ENCODE measurements around the gene TXNDC16. TPM values are rescaled to one million over a fixed set of nuclear protein-coding genes. Genes with fewer than 3 reads are reported as not detected.

Gene TXNDC16
- total and polyA plus RNA-seq, 8 donors = 6.2 to 22.0 (median 15.2) TPM

DNA sequence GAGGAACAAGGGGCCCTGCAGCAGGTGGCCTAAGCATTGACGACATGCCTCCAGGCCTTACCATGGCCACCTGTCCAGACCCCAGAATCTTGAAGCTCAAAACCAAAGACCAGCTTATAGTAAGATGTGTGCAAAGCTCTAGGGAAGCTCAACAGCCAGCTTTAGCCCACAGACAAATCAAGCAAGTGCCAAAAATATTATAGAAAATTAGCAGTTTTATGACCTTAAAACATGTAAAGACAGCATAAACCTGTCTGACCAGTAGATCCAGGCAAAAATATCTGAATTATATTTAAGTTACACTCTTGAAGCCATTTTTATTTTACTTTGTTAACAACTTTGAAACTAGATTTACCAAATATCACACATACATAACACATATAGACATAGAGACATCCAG lies 90.6 kb downstream of the TXNDC16 start:
- Histone ChIP-seq H3K36me3 (no peaks in the 10 kb centered on the region), H3K27me3 (no peaks in the 10 kb centered on the region), H3K4me1 (peaks cover 0 to 6% of the 10 kb centered on the region in 2 donors), H3K9me3 (peaks cover 0 to 7% of the 10 kb centered on the region in 2 donors), H3K4me3 (no peak overlapping the region), H3K27ac (no peak overlapping the region)
- DNase-seq = no peak
- intact Hi-C loops (cut with DNase I) = no loop called here
- TF ChIP-seq, protein P1, sequence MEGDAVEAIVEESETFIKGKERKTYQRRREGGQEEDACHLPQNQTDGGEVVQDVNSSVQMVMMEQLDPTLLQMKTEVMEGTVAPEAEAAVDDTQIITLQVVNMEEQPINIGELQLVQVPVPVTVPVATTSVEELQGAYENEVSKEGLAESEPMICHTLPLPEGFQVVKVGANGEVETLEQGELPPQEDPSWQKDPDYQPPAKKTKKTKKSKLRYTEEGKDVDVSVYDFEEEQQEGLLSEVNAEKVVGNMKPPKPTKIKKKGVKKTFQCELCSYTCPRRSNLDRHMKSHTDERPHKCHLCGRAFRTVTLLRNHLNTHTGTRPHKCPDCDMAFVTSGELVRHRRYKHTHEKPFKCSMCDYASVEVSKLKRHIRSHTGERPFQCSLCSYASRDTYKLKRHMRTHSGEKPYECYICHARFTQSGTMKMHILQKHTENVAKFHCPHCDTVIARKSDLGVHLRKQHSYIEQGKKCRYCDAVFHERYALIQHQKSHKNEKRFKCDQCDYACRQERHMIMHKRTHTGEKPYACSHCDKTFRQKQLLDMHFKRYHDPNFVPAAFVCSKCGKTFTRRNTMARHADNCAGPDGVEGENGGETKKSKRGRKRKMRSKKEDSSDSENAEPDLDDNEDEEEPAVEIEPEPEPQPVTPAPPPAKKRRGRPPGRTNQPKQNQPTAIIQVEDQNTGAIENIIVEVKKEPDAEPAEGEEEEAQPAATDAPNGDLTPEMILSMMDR (IDR thresholded peaks at IDR 0.05) = no peak
- ATAC-seq = no peak

DNA sequence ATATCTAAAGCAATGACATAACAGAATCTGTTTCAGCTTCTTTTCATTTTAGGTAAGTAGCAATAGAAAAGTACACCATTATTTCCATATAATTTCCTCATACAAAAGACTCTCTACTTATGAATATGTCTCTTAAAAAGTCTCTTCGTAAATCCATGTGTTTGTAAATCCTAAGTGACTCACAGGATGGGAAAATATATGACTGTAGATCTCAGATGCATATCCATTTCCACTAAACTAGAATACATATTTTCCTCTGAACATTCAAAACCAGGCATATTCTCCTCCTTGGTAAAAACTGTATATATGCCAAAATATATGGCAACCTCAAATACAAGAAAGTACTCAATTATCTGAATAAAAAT lies 93.6 kb downstream of the TXNDC16 start:
- H3K4me1 ChIP-seq = peaks cover 4 to 6% of the 10 kb centered on the region in 2 donors
- H3K9me3 ChIP-seq = peaks cover 0 to 7% of the 10 kb centered on the region in 2 donors
- H3K4me3 ChIP-seq = no peak overlapping the region
- peak overlapping the region; percentile 63 for H3K27ac ChIP-seq
- intact Hi-C loops (cut with DNase I) = no loop called here
- ATAC-seq = no peak
- TF ChIP-seq, protein P1 (IDR thresholded peaks at IDR 0.05) = no peak
- no peaks in the 10 kb centered on the region for H3K27me3 ChIP-seq
- DNase-seq = no peak
- H3K36me3 ChIP-seq = no peaks in the 10 kb centered on the region

DNA sequence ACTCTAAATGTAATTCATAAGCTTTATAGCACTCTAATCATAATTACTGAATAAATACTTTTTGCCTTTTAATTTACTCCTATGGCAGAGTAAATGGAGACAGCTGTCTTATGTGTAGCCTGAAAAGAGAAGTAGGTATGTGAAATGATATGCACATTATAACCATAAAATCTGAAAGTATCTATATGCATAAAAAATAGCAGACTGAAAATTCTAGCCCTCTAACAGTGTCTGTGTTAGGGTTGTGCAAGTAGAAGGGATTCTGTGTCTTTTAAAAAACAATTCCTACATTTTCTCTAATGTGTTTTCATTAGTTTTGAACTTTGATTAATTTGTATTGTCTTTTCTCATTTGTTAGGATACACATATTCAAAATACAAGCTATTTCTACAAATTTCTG lies 94.9 kb downstream of the TXNDC16 start:
- DNase-seq (no peak), ATAC-seq (no peak)
- intact Hi-C loops (cut with DNase I) = no loop called here
- Histone ChIP-seq H3K9me3 (peaks cover 0 to 7% of the 10 kb centered on the region in 2 donors), H3K4me3 (no peak overlapping the region), H3K4me1 (peaks cover 4 to 6% of the 10 kb centered on the region in 2 donors), H3K27ac (peak overlapping the region; percentile 63), H3K36me3 (no peaks in the 10 kb centered on the region), H3K27me3 (no peaks in the 10 kb centered on the region)
- TF ChIP-seq, protein P1 (IDR thresholded peaks at IDR 0.05) = no peak

DNA sequence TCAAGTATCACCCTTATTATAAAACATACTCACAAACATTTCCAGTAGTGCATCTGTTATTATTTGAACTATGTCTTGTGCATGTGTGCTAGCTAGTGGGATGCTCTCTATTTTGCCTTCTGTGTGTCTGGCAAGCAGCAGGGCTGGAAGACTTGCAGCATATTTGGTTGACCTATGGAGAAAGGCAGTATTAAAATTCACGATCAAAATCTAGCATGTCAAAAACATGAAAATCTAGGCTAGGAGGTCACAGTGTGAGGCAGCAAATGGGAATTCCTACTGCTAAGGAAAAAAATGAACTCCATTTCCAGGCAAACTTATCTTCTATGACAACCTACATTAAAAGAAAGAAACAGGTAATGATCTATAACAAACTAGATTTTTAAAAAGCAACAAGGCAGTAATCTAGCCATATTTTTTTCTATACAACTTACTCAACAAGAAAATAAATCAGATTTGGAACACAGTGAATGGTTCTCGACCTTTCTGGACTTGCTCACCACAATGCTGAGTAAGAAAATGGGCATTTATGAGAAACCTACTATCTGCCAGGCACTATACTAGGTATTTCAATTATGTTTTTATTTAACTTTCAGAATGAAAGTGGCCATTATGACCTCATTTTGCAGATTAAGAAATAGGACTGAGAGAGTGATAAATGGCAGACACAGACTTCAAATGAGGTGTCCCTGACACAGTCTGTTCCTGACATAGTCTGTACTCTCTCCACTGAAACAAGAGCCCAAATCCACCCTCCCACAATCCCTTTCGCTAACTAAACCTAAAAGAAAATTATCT lies 96.8 kb downstream of the TXNDC16 start:
- Histone ChIP-seq H3K4me3 (no peak overlapping the region), H3K9me3 (no peaks in the 10 kb centered on the region), H3K27me3 (no peaks in the 10 kb centered on the region), H3K27ac (peak overlapping the region in 1 of 2 donors; percentile 7), H3K36me3 (no peaks in the 10 kb centered on the region), H3K4me1 (peaks cover 4 to 6% of the 10 kb centered on the region in 2 donors)
- intact Hi-C loops (cut with DNase I) = no loop called here
- DNase-seq (peak in 1 of 4 donors; percentile 7), ATAC-seq (no peak)
- TF ChIP-seq, protein P1 (IDR thresholded peaks at IDR 0.05) = no peak

DNA sequence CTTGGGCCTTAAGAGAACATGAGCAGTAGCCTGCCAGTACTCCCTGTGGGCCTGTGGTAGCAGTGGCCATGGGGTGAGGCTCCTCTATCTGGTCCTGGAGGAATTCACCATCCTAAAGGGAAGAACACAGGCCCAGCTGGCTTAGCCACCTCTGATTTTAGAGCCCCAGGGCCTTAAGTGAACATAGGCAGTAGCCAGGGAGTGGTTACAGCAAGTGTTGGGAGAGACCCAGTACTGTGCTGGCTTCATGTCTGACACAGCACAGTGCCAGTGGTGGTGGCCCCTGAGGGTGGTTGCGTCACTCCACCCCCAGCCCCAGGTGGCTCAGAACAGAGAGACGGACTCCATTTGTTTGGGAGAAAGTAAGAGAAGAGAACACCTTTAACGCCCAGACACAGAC lies 105.1 kb downstream of the TXNDC16 start:
- TF ChIP-seq, protein P1 (IDR thresholded peaks at IDR 0.05) = no peak
- ATAC-seq (no peak), DNase-seq (no peak)
- H3K4me1 ChIP-seq = no peaks in the 10 kb centered on the region
- no peak overlapping the region for H3K4me3 ChIP-seq
- H3K9me3 ChIP-seq = no peaks in the 10 kb centered on the region
- no peak overlapping the region for H3K27ac ChIP-seq
- no peaks in the 10 kb centered on the region for H3K36me3 ChIP-seq
- intact Hi-C loops (cut with DNase I) = no loop called here
- H3K27me3 ChIP-seq = no peaks in the 10 kb centered on the region

Measured in left lung (tissue), 10 donors.